BE2C (cell line): ENCODE results near the gene ZNF853.

ENCODE experiments used
- DNase-seq: peaks from one replicate; pipeline ENCODE4 v3.0.0-alpha.2; 2020
- H3K27me3 ChIP-seq: fragments of 250-450 bp; sonication (Bioruptor Pico); 2 replicates; pipeline ENCODE4 v1.5.1; 2020; ENCODE audit warnings: mild to moderate bottlenecking
- H3K36me3 ChIP-seq: fragments of 250-450 bp; sonication (Bioruptor Pico); 2 replicates; pipeline ENCODE4 v1.5.1; 2020; ENCODE audit warnings: mild to moderate bottlenecking
- H3K4me1 ChIP-seq: fragments of 250-450 bp; sonication (Bioruptor Pico); 2 replicates; pipeline ENCODE4 v1.5.1; 2020
- H3K4me3 ChIP-seq: 2 replicates; pipeline ENCODE4 v1.5.1; 2011; ENCODE audit warnings: low read depth, low read length
- H3K9me3 ChIP-seq: fragments of 250-450 bp; sonication (Bioruptor Pico); 2 replicates; pipeline ENCODE4 v1.5.1; 2020
- CTCF ChIP-seq: IDR thresholded peaks from 2 replicates; pipeline ENCODE4 v1.5.1; 2012; ENCODE audit warnings: mild to moderate bottlenecking, low read depth, low read length

Gene ZNF853

GRCh38 chr7:6588566-6588965 lies 26.8 kb upstream of the ZNF853 start:
- Histone ChIP-seq H3K9me3 (no peaks in the 10 kb centered on the region), H3K27me3 (no peaks in the 10 kb centered on the region), H3K4me3 (no peak overlapping the region), H3K36me3 (peaks cover 25% of the 10 kb centered on the region), H3K4me1 (no peaks in the 10 kb centered on the region)
- TF ChIP-seq CTCF: no peak
- DNase-seq: no peak

- H3K27me3 ChIP-seq: no peaks in the 10 kb centered on the region
- peak overlapping the region; percentile 38 for H3K4me3 ChIP-seq
- no peaks in the 10 kb centered on the region for H3K9me3 ChIP-seq
- no peak for TF ChIP-seq CTCF
- H3K4me1 ChIP-seq: no peaks in the 10 kb centered on the region
- peaks cover 26% of the 10 kb centered on the region for H3K36me3 ChIP-seq
- no peak for DNase-seq
Measured at GRCh38 chr7:6589151-6589828, 26.1 kb upstream of the ZNF853 start.

- H3K9me3 ChIP-seq: no peaks in the 10 kb centered on the region
- H3K4me1 ChIP-seq: no peaks in the 10 kb centered on the region
- H3K36me3 ChIP-seq: peaks cover 27% of the 10 kb centered on the region
- peak; percentile 85 for DNase-seq
- no peaks in the 10 kb centered on the region for H3K27me3 ChIP-seq
- peak; percentile 33 for TF ChIP-seq CTCF
- H3K4me3 ChIP-seq: peak within 1 kb of the TSS; percentile 76
Measured at GRCh38 chr7:6589829-6590644, 25.4 kb upstream of the ZNF853 start, which contains the start of gene INTS15. Gene INTS15 (plus strand): TSS chr7:6590021. CDS start chr7:6590284, 263 bp downstream.

- DNase-seq: no peak
- peak overlapping the region; percentile 76 for H3K4me3 ChIP-seq
- no peaks in the 10 kb centered on the region for H3K9me3 ChIP-seq
- no peaks in the 10 kb centered on the region for H3K27me3 ChIP-seq
- no peaks in the 10 kb centered on the region for H3K4me1 ChIP-seq
- TF ChIP-seq CTCF: no peak
- peaks cover 28% of the 10 kb centered on the region for H3K36me3 ChIP-seq
Measured at GRCh38 chr7:6590645-6591110, 24.7 kb upstream of the ZNF853 start.

GRCh38 chr7:6600093-6600492 lies 15.3 kb upstream of the ZNF853 start:
- no peak for TF ChIP-seq CTCF
- Histone ChIP-seq H3K27me3 (no peaks in the 10 kb centered on the region), H3K9me3 (no peaks in the 10 kb centered on the region), H3K36me3 (peaks cover 36% of the 10 kb centered on the region), H3K4me1 (no peaks in the 10 kb centered on the region), H3K4me3 (no peak overlapping the region)
- no peak for DNase-seq

GRCh38 chr7:6604458-6604857 lies 11.0 kb upstream of the ZNF853 start:
- H3K4me3 ChIP-seq: no peak overlapping the region
- H3K4me1 ChIP-seq: no peaks in the 10 kb centered on the region
- H3K27me3 ChIP-seq: no peaks in the 10 kb centered on the region
- no peak for TF ChIP-seq CTCF
- peaks cover 20% of the 10 kb centered on the region for H3K36me3 ChIP-seq
- no peak for DNase-seq
- H3K9me3 ChIP-seq: no peaks in the 10 kb centered on the region
